Calu3 (cell line): ENCODE data around the gene AGAP3. TPM values are rescaled to one million over a fixed set of nuclear protein-coding genes. Genes with fewer than 3 reads are reported as not detected.

Experiments
- Bru-seq: library from RNA; stranded (reverse); fragments of 400-500 nt; gene quantifications from one replicate; lab custom pipeline; 2021; lab: Mats Ljungman, UMichigan
- BruChase-seq, 2 experiments: library from RNA; stranded (reverse); fragments of 400-500 nt; gene quantifications; one replicate each; lab custom pipeline; 2021; lab: Mats Ljungman, UMichigan
- BruUV-seq: library from RNA; stranded (reverse); fragments of 400-500 nt; replicated peaks from 2 replicates; lab custom pipeline; 2021; lab: Mats Ljungman, UMichigan
- CTCF ChIA-PET: fragments of 300-600 bp; sonication (Branson Sonifier 250); formaldehyde crosslinking; loops from one replicate; lab custom pipeline; 2022; ENCODE audit warnings: antibody characterized with exemption; lab: Charles Lee
- DNase-seq: peaks from one replicate; pipeline ENCODE4 v3.0.0; 2022
- H3K27ac Mint-ChIP-seq: one replicate; pipeline ENCODE4 v1.8.0; 2022; ENCODE audit warnings: mixed read lengths; ENCODE audit not compliant: unreplicated experiment
- H3K27me3 Mint-ChIP-seq: one replicate; pipeline ENCODE4 v1.8.0; 2022; ENCODE audit warnings: mixed read lengths; ENCODE audit not compliant: unreplicated experiment
- H3K36me3 Mint-ChIP-seq: one replicate; pipeline ENCODE4 v1.8.0; 2022; ENCODE audit warnings: mild to moderate bottlenecking, moderate library complexity, mixed read lengths; ENCODE audit not compliant: insufficient read depth, unreplicated experiment
- H3K4me1 Mint-ChIP-seq: one replicate; pipeline ENCODE4 v1.8.0; 2022; ENCODE audit warnings: mild to moderate bottlenecking, low read depth, mixed read lengths; ENCODE audit not compliant: unreplicated experiment
- H3K4me3 Mint-ChIP-seq: one replicate; pipeline ENCODE4 v1.8.0; 2022; ENCODE audit warnings: mild to moderate bottlenecking, low read depth, moderate library complexity, mixed read lengths; ENCODE audit not compliant: unreplicated experiment
- H3K9me3 Mint-ChIP-seq: one replicate; pipeline ENCODE4 v1.8.0; 2022; ENCODE audit warnings: low read depth, mixed read lengths; ENCODE audit not compliant: unreplicated experiment
- intact Hi-C: fragments of 100-400 bp; cut with micrococcal nuclease; formaldehyde crosslinking; loops from one replicate; pipeline ENCODE4 v1.10.0; 2022; ENCODE audit not compliant: unreplicated experiment
- long read RNA-seq: library from polyadenylated mRNA; stranded (forward); transcript quantifications from one replicate; pipeline ENCODE4 v2.0.0, GENCODE V29; 2022
- total RNA-seq: library from RNA; stranded (reverse); gene quantifications from 2 replicates; pipeline ENCODE4 v1.2.3, GENCODE V29; 2022
- TF ChIP-seq, protein P1 (sequence below): fragments of 200-600 bp; IDR thresholded peaks from one replicate; pipeline ENCODE4 v1.8.0; 2022; ENCODE audit warnings: antibody characterized with exemption; ENCODE audit not compliant: unreplicated experiment

Gene AGAP3
- total RNA-seq, result 67.4 and 73.4 TPM in 2 replicates
- percentile 53 among the genes with signal in this experiment for Bru-seq, nascent RNA
- BruChase-seq, experiment 1, labeled RNA remaining after a 6-hour chase, result percentile 59 among the genes with signal in this experiment
- percentile 61 among the genes with signal in this experiment for BruChase-seq, experiment 2, labeled RNA remaining after a 2-hour chase
- long read RNA-seq, partial matches to known transcripts, result 5 of 13 reads
- long read RNA-seq, other reads (novel, unspliced or antisense), result 6 of 13 reads

DNA sequence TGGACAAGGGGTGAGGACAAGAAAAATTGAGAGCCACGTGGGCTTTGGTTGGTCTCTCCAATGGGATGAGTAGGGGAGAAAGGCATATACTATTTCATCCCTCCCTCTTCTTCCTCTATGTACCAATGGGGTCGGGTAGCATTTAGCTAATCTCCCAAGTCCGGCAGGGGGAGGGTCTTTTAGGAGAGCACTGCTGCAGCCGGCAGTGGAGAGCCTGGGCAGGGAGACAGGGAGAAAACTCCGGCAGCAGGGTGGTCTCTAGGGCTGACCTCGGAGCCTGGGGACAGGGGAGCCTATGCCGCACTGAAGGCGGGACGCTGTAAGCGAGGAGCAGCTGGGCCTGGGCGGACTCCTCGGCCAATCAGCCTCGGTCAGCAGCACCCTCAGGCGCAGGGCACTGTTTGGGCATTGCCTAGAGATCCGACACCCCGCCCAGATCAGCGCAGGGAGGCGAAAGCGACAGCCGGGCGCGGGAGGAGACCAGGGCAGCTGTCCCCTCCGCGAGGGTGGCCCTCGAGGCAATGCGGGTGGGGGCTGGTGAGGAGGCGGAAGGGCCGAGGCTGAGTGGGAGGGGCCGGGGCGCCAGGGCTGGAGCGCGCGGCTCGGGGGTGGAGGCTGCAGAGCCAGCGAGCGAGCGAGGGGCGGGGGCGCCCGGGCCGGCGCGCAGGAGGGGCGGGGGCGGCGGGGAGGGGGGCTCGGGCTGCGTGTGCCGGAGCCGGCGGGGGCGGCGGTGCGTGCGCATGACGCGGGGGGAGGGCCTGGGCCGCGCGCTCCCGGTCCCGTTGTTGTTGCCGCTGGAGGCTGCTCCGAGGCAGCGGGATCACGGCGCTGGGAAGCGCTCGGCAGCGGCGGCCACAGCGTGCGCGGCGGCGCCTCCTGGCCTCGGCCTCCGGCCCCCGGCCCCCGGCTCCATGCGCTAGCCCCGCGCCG is at the start of gene AGAP3:
Gene AGAP3 (plus strand): TSS at position 785 of the 930 bp plus-strand sequence. CDS start 267 bp downstream, outside the sequence.
- peaks cover 39% of the 10 kb centered on the region for H3K4me1 Mint-ChIP-seq
- intact Hi-C loops, result no loop called here
- H3K27ac Mint-ChIP-seq, result peak within 1 kb of the TSS; percentile 6

DNA sequence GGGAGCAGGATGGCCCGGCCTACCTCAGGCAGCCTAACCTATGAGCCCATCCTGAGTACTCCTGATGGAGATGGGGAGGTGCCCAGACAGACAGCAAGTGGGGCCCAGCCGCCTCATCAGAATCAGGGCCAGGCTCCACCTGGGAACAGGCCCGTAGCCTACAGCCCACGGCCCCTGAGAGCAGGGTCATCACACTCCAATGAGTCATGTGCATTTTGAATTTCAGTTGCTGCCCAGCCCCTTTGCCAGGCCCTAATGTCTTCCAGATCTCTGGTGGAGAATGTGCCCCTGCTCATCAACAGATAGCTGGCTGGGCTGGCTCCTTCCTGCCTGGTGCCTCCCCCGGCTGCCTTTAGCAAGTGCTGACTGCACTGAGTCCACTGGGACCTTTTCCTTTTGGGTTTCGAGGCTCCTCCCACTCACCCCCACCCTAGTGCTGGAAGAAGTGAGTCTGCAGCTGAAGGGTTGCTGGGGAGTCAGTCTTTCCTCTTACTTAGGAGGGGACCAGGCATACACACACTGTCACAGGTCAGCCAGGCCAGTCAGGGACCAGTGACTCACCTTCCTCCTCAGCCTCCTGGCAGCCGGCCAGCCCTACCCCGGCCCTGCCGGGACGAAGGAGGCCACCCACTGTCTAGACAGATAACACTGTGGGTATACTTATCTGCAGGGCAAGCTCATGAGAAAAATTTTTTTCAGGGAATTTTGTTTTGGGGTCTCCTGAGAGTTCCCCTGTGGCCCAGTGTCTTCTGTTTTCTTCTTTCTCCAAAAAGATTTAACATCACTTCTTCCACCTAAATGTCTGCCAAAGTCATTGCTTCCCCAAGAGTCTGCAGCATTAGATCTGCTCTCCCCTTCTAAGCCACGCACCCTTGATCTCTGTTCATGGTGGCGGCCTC is 47.1 kb upstream of the AGAP3 start:
- TF ChIP-seq, protein P1, sequence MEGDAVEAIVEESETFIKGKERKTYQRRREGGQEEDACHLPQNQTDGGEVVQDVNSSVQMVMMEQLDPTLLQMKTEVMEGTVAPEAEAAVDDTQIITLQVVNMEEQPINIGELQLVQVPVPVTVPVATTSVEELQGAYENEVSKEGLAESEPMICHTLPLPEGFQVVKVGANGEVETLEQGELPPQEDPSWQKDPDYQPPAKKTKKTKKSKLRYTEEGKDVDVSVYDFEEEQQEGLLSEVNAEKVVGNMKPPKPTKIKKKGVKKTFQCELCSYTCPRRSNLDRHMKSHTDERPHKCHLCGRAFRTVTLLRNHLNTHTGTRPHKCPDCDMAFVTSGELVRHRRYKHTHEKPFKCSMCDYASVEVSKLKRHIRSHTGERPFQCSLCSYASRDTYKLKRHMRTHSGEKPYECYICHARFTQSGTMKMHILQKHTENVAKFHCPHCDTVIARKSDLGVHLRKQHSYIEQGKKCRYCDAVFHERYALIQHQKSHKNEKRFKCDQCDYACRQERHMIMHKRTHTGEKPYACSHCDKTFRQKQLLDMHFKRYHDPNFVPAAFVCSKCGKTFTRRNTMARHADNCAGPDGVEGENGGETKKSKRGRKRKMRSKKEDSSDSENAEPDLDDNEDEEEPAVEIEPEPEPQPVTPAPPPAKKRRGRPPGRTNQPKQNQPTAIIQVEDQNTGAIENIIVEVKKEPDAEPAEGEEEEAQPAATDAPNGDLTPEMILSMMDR, result no peak
- peak overlapping the region; percentile 89 for H3K27ac Mint-ChIP-seq
- peaks cover 20% of the 10 kb centered on the region for H3K4me1 Mint-ChIP-seq
- no peaks in the 10 kb centered on the region for H3K27me3 Mint-ChIP-seq
- CTCF ChIA-PET, result interaction anchor here (1.9 kb wide), 1 partner anchor 11 kb away, joined by 6 read pairs; the partner anchor contains the start of gene ABCB8
- peaks cover 33% of the 10 kb centered on the region for H3K36me3 Mint-ChIP-seq
- peak; percentile 91 for DNase-seq
- no peaks in the 10 kb centered on the region for H3K9me3 Mint-ChIP-seq
- H3K4me3 Mint-ChIP-seq, result peak overlapping the region; percentile 35
- intact Hi-C loops, result no loop called here
- BruUV-seq, result no TSS peak

More for the DNA sequence above, at the start of gene AGAP3:
- TF ChIP-seq, protein P1, result no peak
- Mint-ChIP-seq H3K9me3 (no peaks in the 10 kb centered on the region), H3K27me3 (no peaks in the 10 kb centered on the region), H3K36me3 (peaks cover 67% of the 10 kb centered on the region), H3K4me3 (peak within 1 kb of the TSS; percentile 87)
- peak; percentile 90 for DNase-seq
- BruUV-seq, result no TSS peak
- CTCF ChIA-PET, result interaction anchor here (1.2 kb wide), 1 partner anchor 25 kb away, joined by 3 read pairs; no protein-coding TSS in a partner anchor

DNA sequence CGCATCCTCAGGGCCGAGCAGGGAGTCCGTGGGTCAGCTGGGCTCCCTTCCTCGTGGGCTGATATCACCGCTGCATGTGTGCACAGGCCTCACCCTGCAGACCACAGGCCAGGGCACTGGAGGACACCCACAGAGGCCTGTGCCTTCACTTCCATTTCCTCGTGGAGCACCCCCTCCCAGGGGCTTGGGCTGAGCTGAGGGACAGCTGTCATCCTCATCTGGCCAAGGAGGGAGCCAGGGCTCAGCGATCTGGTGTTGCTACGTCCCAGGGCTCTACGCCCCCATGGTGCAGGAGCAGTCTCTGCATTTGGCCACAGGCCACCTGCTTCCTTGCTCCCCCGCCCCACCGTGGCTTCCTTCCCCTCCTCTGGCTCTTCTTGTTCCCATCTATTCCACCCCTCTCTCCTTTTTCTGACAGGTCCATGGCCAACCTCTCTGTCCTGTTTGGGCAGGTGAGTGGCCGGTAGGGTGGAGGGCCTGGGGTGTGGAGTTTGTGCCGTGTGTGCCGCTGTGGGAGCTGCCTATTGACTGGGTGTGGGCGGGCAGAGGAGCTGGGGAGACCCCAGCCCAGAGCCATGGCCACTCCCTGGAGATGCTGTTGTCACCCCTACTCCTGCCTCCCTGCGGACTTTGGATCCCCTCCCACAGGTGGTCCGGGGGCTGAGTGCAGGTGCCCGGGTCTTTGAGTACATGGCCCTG is 46.3 kb upstream of the AGAP3 start:
- TF ChIP-seq, protein P1, result no peak
- intact Hi-C loops, result no loop called here
- Mint-ChIP-seq H3K9me3 (no peaks in the 10 kb centered on the region), H3K4me1 (peaks cover 20% of the 10 kb centered on the region), H3K36me3 (peaks cover 33% of the 10 kb centered on the region), H3K27ac (peak overlapping the region; percentile 89), H3K4me3 (peak overlapping the region; percentile 13), H3K27me3 (no peaks in the 10 kb centered on the region)
- no TSS peak for BruUV-seq
- DNase-seq, result no peak
- CTCF ChIA-PET, result interaction anchor here (1.9 kb wide), 1 partner anchor 12 kb away, joined by 6 read pairs; the partner anchor contains the start of gene ABCB8
